ENCODE measurements around the gene GCNT1.

GCNT1 gene

GRCh38 chr9:76415731-76416130, 43.3 kb upstream of the GCNT1 start:
- ATAC-seq: no peak
- TF ChIP-seq ESRRG (CRISPR knock-in tag; IDR thresholded peaks at IDR 0.05) (no peak), CREB5 (CRISPR knock-in tag; IDR thresholded peaks at IDR 0.05; ENCODE audit: low read depth) (no peak), ZFP30 (CRISPR knock-in tag; IDR thresholded peaks at IDR 0.05) (no peak), ISL1 (CRISPR knock-in tag; IDR thresholded peaks at IDR 0.05) (no peak), GLIS3 (CRISPR knock-in tag; IDR thresholded peaks at IDR 0.05) (no peak), TOX (CRISPR knock-in tag; IDR thresholded peaks at IDR 0.05; ENCODE audit: borderline replicate concordance) (no peak)
- TF ChIP-seq, protein P1, sequence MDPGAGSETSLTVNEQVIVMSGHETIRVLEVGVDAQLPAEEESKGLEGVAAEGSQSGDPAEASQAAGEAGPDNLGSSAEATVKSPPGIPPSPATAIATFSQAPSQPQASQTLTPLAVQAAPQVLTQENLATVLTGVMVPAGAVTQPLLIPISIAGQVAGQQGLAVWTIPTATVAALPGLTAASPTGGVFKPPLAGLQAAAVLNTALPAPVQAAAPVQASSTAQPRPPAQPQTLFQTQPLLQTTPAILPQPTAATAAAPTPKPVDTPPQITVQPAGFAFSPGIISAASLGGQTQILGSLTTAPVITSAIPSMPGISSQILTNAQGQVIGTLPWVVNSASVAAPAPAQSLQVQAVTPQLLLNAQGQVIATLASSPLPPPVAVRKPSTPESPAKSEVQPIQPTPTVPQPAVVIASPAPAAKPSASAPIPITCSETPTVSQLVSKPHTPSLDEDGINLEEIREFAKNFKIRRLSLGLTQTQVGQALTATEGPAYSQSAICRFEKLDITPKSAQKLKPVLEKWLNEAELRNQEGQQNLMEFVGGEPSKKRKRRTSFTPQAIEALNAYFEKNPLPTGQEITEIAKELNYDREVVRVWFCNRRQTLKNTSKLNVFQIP (CRISPR knock-in tag; IDR thresholded peaks at IDR 0.05; ENCODE audit: borderline replicate concordance, low read depth): no peak

DNA sequence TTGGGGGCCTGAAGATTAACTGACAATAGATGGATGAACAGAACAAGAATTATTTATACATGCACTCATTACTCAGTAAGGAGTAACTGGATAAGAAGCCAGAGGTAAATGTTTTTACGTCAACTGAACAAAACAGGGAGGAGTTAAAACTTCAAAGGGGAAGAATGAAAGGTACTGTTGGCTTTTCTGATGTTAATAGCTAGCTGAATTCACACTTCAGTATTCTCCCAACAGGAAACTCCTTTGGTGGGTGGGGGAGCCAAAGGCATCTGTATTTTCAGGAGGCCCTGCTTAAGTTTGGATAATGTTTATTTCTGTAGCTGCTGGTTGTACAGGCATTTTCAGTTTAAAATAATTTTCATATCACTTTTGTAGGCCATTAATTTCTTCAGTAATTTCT, 41.6 kb upstream of the GCNT1 start:
- no peak for ATAC-seq

GRCh38 chr9:76419782-76420380, 39.1 kb upstream of the GCNT1 start:
- peak; percentile 73 for ATAC-seq
- no peak for TF ChIP-seq PPARA (CRISPR knock-in tag; IDR thresholded peaks at IDR 0.05; ENCODE audit: borderline replicate concordance)
- TF ChIP-seq CREB5 (CRISPR knock-in tag; IDR thresholded peaks at IDR 0.05; ENCODE audit: low read depth): no peak
- TF ChIP-seq TOX (CRISPR knock-in tag; IDR thresholded peaks at IDR 0.05; ENCODE audit: borderline replicate concordance): no peak
- TF ChIP-seq CSRNP3 (CRISPR knock-in tag; IDR thresholded peaks at IDR 0.05): no peak
- no peak for TF ChIP-seq CSDC2 (CRISPR knock-in tag; IDR thresholded peaks at IDR 0.05)
- no peak for TF ChIP-seq GLIS3 (CRISPR knock-in tag; IDR thresholded peaks at IDR 0.05)
- no peak for TF ChIP-seq PATZ1 (CRISPR knock-in tag; IDR thresholded peaks at IDR 0.05; ENCODE audit: borderline replicate concordance)
- TF ChIP-seq OSR1 (CRISPR knock-in tag; IDR thresholded peaks at IDR 0.05): no peak
- TF ChIP-seq ZFP3 (CRISPR knock-in tag; IDR thresholded peaks at IDR 0.05): no peak
- TF ChIP-seq SNAI2 (CRISPR knock-in tag; IDR thresholded peaks at IDR 0.05): no peak

More for the DNA sequence above, 41.6 kb upstream of the GCNT1 start:
- TF ChIP-seq OSR1 (CRISPR knock-in tag; IDR thresholded peaks at IDR 0.05) (no peak), ZFP30 (CRISPR knock-in tag; IDR thresholded peaks at IDR 0.05) (no peak), ESRRG (CRISPR knock-in tag; IDR thresholded peaks at IDR 0.05) (no peak), PATZ1 (CRISPR knock-in tag; IDR thresholded peaks at IDR 0.05; ENCODE audit: borderline replicate concordance) (no peak), ZNF70 (CRISPR knock-in tag; IDR thresholded peaks at IDR 0.05) (no peak), ZC3H10 (CRISPR knock-in tag; IDR thresholded peaks at IDR 0.05) (no peak), ARNTL (CRISPR knock-in tag; IDR thresholded peaks at IDR 0.05; ENCODE audit: borderline replicate concordance, low read depth) (no peak), TCF4 (CRISPR knock-in tag; IDR thresholded peaks at IDR 0.05; ENCODE audit: borderline replicate concordance) (no peak), BACH2 (CRISPR knock-in tag; IDR thresholded peaks at IDR 0.05; ENCODE audit: borderline replicate concordance) (no peak)
- TF ChIP-seq, protein P2, sequence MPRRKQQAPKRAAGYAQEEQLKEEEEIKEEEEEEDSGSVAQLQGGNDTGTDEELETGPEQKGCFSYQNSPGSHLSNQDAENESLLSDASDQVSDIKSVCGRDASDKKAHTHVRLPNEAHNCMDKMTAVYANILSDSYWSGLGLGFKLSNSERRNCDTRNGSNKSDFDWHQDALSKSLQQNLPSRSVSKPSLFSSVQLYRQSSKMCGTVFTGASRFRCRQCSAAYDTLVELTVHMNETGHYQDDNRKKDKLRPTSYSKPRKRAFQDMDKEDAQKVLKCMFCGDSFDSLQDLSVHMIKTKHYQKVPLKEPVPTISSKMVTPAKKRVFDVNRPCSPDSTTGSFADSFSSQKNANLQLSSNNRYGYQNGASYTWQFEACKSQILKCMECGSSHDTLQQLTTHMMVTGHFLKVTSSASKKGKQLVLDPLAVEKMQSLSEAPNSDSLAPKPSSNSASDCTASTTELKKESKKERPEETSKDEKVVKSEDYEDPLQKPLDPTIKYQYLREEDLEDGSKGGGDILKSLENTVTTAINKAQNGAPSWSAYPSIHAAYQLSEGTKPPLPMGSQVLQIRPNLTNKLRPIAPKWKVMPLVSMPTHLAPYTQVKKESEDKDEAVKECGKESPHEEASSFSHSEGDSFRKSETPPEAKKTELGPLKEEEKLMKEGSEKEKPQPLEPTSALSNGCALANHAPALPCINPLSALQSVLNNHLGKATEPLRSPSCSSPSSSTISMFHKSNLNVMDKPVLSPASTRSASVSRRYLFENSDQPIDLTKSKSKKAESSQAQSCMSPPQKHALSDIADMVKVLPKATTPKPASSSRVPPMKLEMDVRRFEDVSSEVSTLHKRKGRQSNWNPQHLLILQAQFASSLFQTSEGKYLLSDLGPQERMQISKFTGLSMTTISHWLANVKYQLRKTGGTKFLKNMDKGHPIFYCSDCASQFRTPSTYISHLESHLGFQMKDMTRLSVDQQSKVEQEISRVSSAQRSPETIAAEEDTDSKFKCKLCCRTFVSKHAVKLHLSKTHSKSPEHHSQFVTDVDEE (CRISPR knock-in tag; IDR thresholded peaks at IDR 0.05): no peak
- TF ChIP-seq, protein P1 (CRISPR knock-in tag; IDR thresholded peaks at IDR 0.05; ENCODE audit: borderline replicate concordance, low read depth): no peak
